ENCODE measurements around the gene HJURP.

Gene HJURP

DNA sequence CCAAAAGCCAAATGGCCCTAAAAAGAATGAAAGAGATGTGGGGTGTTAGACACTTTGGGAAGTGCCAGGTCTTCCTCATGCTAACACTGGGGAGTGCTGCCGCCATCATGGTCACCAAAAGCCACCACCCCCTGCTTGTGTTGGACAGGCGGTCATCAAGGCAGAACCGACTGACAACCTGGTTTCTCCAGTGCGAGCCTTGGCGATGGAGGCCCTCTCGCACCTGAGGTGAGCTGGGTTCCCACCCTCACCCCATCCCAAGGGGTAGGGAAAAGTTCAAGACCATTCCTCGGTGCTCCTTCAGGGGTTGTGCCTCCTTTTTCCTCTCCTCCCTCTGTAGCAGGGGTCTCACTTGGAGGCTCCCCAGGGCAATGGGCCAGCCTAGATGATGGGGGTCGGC is 42.6 kb downstream of the HJURP start:
- no peak for DNase-seq

- no peak for DNase-seq
Observed at GRCh38 chr2:233811087-233811486, 43.2 kb downstream of the HJURP start.

DNA sequence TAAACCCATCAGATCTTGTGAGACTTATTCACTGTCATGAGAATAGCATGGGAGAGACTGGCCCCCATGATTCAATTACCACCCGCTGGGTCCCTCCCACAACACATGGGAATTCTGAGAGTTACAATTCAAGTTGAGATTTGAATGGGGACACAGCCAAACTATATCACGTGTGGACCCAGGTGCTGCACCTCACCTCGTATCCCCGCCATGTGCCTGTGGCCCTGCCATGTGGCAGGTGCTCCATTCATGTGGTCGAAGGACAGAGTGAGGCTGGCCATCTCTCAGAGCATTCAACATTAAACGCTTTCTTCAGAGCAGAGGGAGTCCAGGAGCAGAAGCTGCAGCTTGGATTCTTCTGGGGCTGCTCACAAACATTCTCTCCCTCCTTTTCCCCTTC is 44.0 kb downstream of the HJURP start:
- DNase-seq: no peak

DNA sequence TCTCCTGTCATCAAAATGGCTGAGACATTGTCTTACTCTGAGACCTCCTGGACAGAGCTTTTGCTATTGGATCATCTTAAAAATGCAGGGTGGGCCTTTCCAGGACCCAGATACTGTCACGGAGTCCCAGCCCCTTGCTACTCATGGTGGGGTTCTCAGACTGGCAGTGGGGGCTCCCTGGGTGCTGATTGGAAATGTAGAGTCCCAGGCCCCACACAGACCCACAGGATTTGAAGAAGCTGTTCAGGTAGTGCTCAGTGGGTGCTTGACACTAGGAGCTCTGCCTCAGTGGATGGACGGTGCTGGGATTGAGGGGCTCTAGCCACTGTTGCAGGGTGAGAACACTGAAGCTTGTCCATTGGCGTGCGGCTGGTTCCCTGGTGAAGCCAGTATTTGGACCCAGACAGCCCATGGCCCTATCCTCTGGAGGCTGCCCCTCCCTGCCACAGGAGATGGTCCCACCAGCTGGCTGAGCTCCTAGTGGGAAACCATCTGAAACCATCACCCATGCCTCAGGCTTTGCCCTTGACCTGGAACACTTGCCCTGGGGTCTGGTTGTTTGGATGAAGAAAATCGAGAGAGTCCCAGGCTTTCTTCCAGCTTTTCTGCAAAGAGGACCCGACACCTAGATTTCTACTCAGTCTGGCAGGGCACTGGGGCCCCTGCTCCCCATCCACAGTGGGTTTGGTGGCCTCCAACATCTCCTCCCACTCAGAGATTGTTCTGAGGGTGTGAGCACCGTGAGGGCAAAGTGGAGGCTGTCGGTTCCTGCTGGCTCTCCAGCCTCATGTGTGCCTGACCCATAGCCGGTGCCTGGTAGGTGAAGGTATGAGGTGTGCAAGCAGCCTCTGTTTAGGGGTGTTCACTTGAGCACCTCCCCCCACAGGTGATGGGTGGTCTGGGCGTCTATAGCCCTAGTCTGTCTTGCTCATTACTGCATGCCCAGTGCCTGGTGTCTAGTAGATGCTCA is 46.1 kb downstream of the HJURP start:
- peak; percentile 2 for DNase-seq

DNA sequence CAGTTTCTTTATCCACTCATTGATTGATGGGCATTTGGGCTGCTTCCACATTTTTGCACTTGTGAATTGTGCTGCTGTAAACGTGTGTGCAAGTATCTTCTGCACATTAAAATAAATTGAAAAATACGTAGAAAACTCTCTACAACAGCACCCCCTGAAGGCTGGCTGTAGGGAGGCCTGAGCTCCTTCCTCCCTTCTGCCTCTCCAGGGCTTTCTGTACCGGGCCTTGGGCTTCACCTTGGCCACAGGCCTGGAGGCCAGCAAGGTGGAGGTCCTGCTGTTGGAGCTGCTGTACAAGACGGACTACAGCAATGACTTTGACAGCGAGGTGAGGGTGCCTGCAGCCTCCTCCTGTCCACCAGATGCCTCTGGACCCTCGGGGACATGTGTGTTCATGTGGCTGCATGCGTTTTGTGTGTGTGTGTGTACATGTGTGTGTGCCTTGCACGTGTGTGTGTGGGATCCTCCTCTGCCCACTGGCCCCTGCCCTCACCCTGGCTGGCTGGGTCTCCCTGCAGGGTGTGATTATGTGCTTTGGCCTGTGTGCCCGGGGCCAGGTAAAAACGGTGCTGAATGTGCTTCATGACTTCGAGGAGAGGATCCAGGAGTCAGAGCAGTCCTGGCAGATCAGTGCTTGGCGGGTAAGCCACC is 47.0 kb downstream of the HJURP start:
- DNase-seq: peak; percentile 11

DNA sequence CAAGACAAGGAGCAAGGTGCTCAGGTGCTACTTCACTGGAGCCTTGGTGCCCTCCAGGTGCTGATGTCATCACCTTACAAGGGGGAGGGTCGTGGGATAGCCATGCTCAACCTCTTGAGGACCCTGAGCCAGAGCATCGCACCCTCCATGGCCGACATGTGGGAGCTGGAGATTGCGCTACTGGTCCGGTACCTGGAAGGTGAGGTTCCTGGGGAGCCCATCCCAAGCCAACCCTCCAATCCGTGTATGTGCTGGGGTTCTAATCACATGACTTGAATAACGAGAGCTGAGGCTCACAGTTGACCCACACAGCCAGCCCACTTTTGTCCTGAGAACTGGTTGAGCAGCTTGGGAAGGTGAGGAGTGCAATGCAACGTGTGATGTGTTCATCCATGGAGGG is 50.3 kb downstream of the HJURP start:
- DNase-seq: no peak

GRCh38 chr2:233803292-233803911 is 50.9 kb downstream of the HJURP start:
- no peak for DNase-seq

DNA sequence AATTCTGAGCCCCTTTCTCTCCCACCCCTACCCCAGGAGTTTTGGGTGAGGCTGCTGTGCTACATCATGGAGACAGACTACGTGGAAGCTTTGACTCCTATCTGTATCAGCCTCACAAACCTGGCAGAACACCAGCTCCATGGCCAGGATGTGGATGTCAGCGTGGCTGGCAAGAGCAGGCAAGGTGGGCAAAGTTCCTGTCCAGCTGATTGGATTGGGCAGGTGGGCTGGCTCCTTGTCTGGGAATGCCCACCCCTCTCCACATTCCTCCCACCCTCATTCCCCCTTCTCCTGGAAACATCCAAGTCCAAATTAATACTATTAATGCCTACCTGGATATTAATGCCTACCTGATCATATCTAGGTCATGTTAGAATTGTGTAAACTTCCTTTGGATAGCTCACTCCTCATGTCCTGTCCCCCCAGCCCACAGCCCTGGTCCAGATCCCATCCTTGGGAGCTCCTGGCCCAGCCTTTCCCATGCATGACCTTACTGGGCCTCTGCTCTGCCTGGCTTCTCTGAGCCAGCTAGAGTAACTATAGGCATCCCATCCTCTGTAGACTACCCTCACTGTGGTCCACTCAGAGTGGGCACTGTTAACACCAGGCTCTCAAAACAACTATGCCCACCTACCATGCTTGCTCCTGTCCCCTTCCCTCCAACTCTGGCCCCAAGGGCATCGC is 52.1 kb downstream of the HJURP start:
- no peak for DNase-seq

GRCh38 chr2:233801357-233802131 is 52.8 kb downstream of the HJURP start:
- DNase-seq: no peak

DNA sequence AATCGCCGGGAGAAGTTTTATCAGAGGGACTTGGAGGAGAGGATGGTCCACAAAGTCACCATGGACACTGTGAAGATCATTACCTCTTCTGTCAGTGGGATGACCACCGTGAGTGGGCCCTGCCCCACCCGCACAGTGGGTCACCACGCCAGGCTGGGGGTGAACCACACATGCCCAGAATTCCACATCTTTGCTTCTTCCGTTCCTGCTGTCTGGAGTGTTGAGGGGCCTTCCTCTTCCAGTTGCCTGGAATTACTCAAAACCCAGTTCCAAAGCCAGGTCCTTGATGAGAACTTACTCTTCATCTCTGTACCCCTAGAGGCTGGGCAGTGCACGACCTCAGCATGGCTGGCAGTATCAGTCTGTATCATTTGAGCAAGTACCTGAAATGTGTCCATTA is 54.1 kb downstream of the HJURP start:
- no peak for DNase-seq

DNA sequence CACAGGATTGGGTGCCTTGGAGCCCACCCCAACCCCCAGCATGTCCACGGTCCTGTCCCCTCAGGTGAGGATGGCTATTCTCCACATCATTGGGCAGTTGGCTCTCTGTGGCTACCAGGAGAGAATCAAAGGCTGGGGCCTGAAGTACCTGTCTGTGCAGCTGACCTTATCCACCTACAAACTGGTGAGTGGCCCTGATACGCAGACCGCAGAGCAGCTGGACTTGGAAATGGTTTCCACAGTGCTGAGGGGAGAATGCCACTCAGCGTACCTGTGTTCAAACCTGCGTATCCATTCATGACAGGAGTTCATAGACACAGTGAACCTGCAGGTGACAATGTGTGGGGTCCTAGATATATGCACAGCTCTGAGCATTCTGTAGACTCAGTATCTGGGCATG is 54.6 kb downstream of the HJURP start:
- no peak for DNase-seq

DNA sequence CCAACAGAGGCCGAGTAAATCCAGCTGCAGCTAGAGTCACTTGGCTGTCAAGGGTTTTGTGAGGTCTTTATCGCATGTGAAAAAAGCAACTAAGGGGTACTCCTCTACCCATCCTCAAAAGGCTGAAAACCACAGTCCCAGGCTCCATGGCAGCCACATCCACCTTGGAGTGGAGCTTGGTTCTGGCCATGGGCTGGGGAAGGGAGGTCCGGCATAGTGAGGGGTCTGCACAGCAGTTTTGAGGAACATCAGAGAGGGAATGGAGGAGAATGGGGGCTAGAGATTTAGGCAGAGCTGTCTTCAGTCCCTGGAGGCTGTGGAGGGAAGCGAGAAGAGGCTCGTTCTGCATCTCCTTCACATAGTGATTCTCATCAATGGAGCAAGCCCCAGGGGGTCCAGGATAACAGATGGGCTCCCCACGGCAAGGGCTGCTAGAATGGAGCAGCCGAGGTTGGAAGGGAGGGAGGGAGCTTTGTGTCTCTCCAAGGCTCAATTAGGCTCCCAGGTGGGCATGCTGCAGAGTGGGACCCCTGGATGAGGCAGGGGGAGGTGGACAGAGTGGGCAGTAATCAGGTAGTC is 55.2 kb downstream of the HJURP start:
- no peak for DNase-seq

DNA sequence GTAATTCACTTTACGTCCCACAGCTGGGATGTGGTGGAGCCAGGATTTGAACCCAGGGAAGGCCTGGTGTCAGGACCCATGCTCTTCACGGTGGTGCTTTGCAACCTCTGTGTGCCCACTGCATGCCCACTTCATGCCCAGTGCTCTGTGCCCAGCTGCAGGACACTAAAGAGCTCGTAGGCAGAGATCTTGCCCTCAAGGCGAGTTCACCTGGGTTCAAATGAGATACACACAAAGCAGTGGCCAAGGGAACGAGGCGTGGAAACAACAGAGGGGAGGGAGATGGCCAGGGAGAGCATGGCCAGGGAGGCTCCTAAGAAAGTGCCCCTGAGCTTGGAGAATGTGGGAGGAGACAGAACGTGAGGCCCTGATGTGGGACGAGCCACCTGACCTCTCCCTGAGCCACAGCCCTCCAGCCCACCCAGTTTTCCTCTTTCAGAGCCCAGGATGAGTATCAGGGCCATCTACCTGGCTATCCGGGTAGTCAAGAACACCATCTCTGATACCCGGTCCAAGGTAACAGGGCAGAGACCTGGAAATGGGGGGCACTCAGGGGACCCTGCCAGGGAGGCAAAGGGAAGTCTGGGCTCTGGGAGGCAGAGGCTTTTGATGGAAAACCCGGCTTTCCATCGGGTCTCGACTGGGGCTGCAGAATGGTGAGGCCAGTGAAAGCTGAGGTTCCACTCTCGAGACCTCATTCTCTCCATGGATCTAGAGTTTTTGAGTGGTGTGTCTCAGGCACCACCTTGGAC is 55.8 kb downstream of the HJURP start:
- DNase-seq: no peak

- no peak for DNase-seq
Observed at GRCh38 chr2:233796254-233796653, 58.1 kb downstream of the HJURP start.

DNA sequence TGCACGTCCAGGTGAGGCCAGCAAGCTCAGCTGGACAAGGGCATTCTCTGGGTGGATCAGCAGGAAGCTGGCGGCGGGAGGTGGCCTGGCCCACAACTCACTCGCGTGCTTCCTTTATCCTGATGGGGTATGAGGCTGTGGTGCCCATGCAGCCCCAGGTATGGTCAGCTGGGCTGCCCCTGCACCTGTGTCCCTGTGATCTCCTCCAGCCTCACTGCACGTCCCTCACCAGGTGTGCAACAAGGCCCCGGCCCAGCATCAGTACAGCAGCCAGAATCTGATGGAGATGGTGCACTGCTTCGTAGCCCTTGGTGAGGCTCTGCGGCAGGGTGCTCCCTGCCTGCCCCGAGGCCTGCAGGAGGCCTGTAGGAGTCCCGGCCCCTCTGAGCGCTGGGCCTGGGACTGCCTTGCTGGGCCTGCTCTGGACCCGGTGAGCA is 58.6 kb downstream of the HJURP start:
- DNase-seq: no peak

GRCh38 chr2:233794128-233794658 is 60.1 kb downstream of the HJURP start:
- no peak for DNase-seq

DNA sequence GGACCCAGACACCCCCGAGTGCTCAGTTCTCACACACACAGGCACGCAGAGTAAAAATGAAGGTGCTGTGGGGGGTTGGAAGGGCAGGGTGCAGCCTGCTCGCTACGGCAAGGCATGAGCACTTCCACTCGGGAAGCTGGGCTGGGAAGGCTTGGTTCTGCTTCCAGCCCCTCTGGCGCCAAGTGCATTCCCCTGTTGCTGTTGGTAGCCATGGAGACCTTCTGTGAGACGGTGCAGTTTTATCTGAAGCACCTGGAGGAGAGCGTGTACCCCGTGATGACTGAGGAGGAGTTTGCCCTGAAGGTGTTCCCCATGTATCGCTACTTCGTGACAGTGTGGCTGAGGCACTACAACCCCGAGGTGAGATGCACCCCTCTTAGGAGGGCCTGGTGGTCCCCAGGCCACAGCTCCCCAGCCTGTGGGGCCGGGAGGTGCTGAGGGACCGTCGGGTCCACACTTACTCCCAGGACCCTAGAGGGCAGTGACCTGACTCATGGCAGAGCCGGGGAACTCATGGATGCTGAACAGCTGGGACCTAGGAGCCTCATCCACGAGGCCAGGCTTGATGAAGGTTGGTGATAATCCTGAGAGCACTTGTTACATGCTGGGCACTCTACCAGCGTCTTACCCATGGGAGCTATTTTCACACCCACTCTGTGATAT is 60.7 kb downstream of the HJURP start:
- DNase-seq: no peak

- DNase-seq: no peak
Observed at GRCh38 chr2:233792720-233793119, 61.6 kb downstream of the HJURP start.

GRCh38 chr2:233791883-233792329 is 62.4 kb downstream of the HJURP start:
- no peak for DNase-seq

All from 8988T (cell line).